ENCODE measurements around the gene BAD. TPM values are rescaled to one million over a fixed set of nuclear protein-coding genes. Genes with fewer than 3 reads are reported as not detected.
A peak's percentile ranks its signal among the peaks of the same experiment; 100 is the strongest.
"Not testable (repeated sequence)": the region's sequence is repeated elsewhere in the genome, so short reads cannot be mapped to it uniquely, and the experiment has no call there.

Gene BAD
- total RNA-seq, 3 donors from 2014 or later, result 56.8 to 90.9 (median 75.4) TPM

DNA sequence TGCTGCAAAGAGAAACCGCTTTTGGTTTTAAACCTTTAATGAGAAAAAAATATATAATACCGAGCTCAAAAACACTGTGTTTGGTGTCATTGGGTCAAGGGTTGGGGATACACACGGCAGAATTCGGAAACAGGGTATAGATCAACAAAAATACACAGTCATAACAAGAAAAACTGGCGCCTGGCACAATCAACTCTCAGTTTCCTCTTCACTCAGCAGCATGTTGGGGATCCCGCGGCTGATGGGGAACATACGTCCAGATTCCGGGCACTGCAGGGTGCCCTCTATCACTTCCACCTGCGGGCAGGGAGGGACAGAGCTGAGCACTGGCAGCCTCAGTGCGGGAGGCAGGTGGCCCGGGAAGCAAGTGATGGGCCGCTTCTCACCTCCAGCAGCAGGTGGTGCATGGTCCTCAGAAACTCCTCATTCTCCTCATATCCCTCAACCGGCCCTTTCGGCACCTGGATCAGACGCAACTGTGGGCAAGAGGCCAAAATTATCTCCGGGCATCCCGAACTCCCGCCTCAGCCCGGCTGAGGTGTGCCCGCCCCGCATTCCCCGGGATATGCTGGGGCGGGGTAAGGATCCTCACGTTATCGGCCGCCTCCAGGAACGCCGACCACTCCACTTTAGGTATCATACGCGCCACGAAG, 32.3 kb upstream of the BAD start:
- DNase-seq (peak; percentile 69 to 79 (median 70)), ATAC-seq (peak; percentile 14)
- intact Hi-C loops (cut with DNase I, micrococcal nuclease), result no loop called here
- TF ChIP-seq CTCF (IDR thresholded peaks at IDR 0.05), result no peak
- H3K4me1 ChIP-seq (ENCODE audit: low read depth), result peaks cover 25% of the 10 kb centered on the region
- H3K9me3 ChIP-seq, result no peaks in the 10 kb centered on the region
- peaks cover 6% of the 10 kb centered on the region for H3K36me3 ChIP-seq (ENCODE audit: low read depth)
- peak overlapping the region; percentile 69 for H3K4me3 ChIP-seq

- H3K4me3 ChIP-seq; H3K36me3 ChIP-seq (ENCODE audit: low read depth); intact Hi-C loops (cut with DNase I, micrococcal nuclease); ATAC-seq; H3K9me3 ChIP-seq: not testable (repeated sequence)
- H3K4me1 ChIP-seq (ENCODE audit: low read depth), result peaks cover 20% of the 10 kb centered on the region
- DNase-seq, result peak in 1 of 3 donors; percentile 45
Measured at GRCh38 chr11:64315667-64316526, 31.4 kb upstream of the BAD start.

- TF ChIP-seq CTCF (IDR thresholded peaks at IDR 0.05), result no peak
- ATAC-seq (no peak), DNase-seq (peak in 1 of 3 donors; percentile 41)
- Histone ChIP-seq H3K9me3 (no peaks in the 10 kb centered on the region), H3K36me3 (ENCODE audit: low read depth) (peaks cover 6% of the 10 kb centered on the region), H3K4me1 (ENCODE audit: low read depth) (peaks cover 14% of the 10 kb centered on the region), H3K4me3 (no peak overlapping the region)
- intact Hi-C loops (cut with DNase I, micrococcal nuclease), result no loop called here
Measured at GRCh38 chr11:64314805-64315561, 30.5 kb upstream of the BAD start.

DNA sequence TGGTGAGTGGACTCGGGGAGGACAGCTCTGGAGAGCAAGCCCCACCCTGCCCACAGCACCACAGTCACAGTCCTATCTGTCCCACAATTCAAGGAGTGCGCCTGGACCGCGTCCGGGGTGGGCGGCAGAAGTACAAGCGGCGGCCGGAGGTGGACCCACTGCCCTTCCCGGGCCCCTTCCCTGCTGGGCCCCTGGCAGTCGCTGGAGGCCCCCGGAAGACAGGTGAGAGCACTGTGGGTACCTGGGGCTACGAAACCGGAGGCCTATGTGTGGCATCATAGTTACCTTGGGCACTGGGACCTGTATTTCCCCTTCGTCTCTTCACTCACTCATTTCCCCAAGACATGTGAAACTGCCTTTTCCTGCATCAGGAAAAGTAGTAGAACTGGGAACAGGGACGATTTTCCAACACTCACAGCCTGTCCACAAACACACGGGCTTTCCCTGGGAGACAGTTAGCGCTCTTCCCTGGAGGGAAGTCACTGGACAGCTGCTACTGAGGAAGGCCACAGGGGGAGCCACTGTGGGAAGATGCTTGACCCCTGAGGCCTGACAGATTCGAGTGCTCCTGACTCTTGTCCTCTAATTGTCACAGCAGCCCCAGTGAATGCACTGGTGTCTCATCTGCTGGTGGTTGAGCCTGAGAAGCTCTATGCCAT, 29.8 kb upstream of the BAD start:
- DNase-seq (peak in 1 of 3 donors; percentile 25), ATAC-seq (no peak)
- no peak overlapping the region for H3K4me3 ChIP-seq
- TF ChIP-seq CTCF (IDR thresholded peaks at IDR 0.05), result no peak
- peaks cover 6% of the 10 kb centered on the region for H3K36me3 ChIP-seq (ENCODE audit: low read depth)
- H3K9me3 ChIP-seq, result no peaks in the 10 kb centered on the region
- peaks cover 14% of the 10 kb centered on the region for H3K4me1 ChIP-seq (ENCODE audit: low read depth)
- intact Hi-C loops (cut with DNase I, micrococcal nuclease), result no loop called here

- no peak for ATAC-seq
- no peak for TF ChIP-seq CTCF (IDR thresholded peaks at IDR 0.05)
- intact Hi-C loops (cut with DNase I, micrococcal nuclease), result no loop called here
- peak; percentile 46 to 73 (median 63) for DNase-seq
- H3K9me3 ChIP-seq, result no peaks in the 10 kb centered on the region
- H3K4me1 ChIP-seq (ENCODE audit: low read depth), result peaks cover 10% of the 10 kb centered on the region
- H3K36me3 ChIP-seq (ENCODE audit: low read depth), result peaks cover 6% of the 10 kb centered on the region
- H3K4me3 ChIP-seq, result no peak overlapping the region
Measured at GRCh38 chr11:64313491-64314145, 29.2 kb upstream of the BAD start.

All from mucosa of descending colon (tissue), 3 donors.